Activated gamma-delta T cell treated with anti-CD3 and anti-CD28 coated beads, Interleukin-2, amount 50 U/mL, for 16 hours (primary cell): Measurements from ENCODE around the gene TSN.

Experiments
- DNase-seq: peaks from one replicate; pipeline ENCODE4 v3.0.0-alpha.2; 2020; ENCODE audit warnings: low read depth

TSN gene

GRCh38 chr2:121746071-121746578 lies 9.3 kb upstream of the TSN start:
- DNase-seq: no peak

- DNase-seq: no peak
Measured at GRCh38 chr2:121748202-121748601, 7.2 kb upstream of the TSN start.

GRCh38 chr2:121754851-121755236 lies 607 bp upstream of the TSN start:
- DNase-seq: no peak

GRCh38 chr2:121764681-121765228 lies 9.3 kb downstream of the TSN start:
- DNase-seq: no peak

GRCh38 chr2:121766624-121767023 lies 11.2 kb downstream of the TSN start:
- no peak for DNase-seq

GRCh38 chr2:121768143-121768755 lies 12.8 kb downstream of the TSN start:
- no peak for DNase-seq

GRCh38 chr2:121771976-121772742 lies 16.7 kb downstream of the TSN start:
- no peak for DNase-seq

GRCh38 chr2:121774235-121774634 lies 18.8 kb downstream of the TSN start:
- DNase-seq: no peak

- DNase-seq: no peak
Measured at GRCh38 chr2:121776361-121776760, 20.9 kb downstream of the TSN start.

GRCh38 chr2:121776885-121777698 lies 21.6 kb downstream of the TSN start:
- no peak for DNase-seq

GRCh38 chr2:121777699-121778058 lies 22.2 kb downstream of the TSN start:
- no peak for DNase-seq

GRCh38 chr2:121778741-121779487 lies 23.5 kb downstream of the TSN start:
- DNase-seq: no peak

- no peak for DNase-seq
Measured at GRCh38 chr2:121783180-121783579, 27.7 kb downstream of the TSN start.

GRCh38 chr2:121788685-121789084 lies 33.2 kb downstream of the TSN start:
- no peak for DNase-seq

- DNase-seq: no peak
Measured at GRCh38 chr2:121790276-121790956, 35.0 kb downstream of the TSN start.

- DNase-seq: no peak
Measured at GRCh38 chr2:121791290-121791689, 35.8 kb downstream of the TSN start.

GRCh38 chr2:121791801-121792221 lies 36.4 kb downstream of the TSN start:
- no peak for DNase-seq

GRCh38 chr2:121793816-121794215 lies 38.4 kb downstream of the TSN start:
- no peak for DNase-seq

- DNase-seq: no peak
Measured at GRCh38 chr2:121794233-121794632, 38.8 kb downstream of the TSN start.

- DNase-seq: no peak
Measured at GRCh38 chr2:121796239-121796638, 40.8 kb downstream of the TSN start.

GRCh38 chr2:121798617-121799016 lies 43.2 kb downstream of the TSN start:
- DNase-seq: no peak
